OCI-LY7 (cell line): Measurements from ENCODE around the gene NCEH1.

Source experiments
- EZH2phosphoT487 ChIP-seq: fragments of 200-600 bp; sonication (generic); IDR thresholded peaks from 2 replicates; pipeline ENCODE4 v1.6.1; 2018; ENCODE audit warnings: low read depth, borderline replicate concordance, mild to moderate bottlenecking, mixed run types, antibody characterized with exemption, low read length, moderate library complexity, mixed read lengths
- TF ChIP-seq, protein P1 (sequence below): fragments of 200-600 bp; sonication (generic); conservative IDR thresholded peaks from 2 replicates; pipeline ENCODE4 v1.5.1; 2014; ENCODE audit warnings: mild to moderate bottlenecking, antibody characterized with exemption, low read length, moderate library complexity, mixed read lengths

DNA sequence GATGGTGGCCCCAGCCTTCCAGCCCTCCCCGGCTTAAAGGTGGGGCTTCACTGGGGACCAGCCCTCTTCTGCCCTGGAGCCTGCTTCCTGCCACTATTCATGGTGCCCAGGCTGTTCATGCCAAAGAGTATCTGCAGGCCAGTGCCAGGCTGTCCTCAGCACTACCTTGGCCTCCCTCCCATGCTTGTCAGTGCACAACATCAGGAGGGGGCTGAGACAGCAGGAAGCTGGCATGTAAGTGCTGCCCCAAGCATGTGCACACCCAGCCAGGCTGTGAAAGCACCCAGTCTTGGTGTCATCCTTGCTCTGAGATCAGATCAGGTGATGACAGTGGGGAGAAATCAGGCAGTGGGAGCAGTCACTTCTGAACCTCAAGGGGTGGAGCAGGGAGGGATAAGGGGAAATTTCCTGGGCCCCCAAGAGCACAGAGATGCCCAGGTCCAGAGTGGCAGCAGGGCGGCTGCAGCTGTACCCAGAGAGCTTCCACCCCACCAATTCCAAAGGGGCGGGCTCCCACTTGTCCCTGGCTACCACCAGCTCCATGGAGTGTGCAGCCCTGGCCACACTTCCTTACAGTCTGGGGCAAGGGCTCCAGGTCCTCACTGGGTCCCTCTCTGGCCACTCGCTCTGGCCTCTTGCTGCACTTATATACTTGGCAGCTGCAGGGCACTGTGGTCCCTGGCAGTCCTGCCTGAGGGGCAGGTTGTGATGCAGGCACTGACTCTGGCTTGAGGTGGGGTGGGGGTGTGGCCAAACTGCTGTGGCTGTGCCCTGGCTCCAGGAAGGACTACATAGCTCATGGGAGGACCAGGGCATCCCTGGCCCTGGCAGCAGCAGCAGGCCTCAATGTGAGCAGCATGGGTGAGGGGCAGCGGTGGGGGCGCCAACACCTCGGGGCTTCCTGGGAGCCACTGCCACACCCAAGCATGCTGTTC lies 96.3 kb downstream of the NCEH1 start:
- TF ChIP-seq, protein P1, sequence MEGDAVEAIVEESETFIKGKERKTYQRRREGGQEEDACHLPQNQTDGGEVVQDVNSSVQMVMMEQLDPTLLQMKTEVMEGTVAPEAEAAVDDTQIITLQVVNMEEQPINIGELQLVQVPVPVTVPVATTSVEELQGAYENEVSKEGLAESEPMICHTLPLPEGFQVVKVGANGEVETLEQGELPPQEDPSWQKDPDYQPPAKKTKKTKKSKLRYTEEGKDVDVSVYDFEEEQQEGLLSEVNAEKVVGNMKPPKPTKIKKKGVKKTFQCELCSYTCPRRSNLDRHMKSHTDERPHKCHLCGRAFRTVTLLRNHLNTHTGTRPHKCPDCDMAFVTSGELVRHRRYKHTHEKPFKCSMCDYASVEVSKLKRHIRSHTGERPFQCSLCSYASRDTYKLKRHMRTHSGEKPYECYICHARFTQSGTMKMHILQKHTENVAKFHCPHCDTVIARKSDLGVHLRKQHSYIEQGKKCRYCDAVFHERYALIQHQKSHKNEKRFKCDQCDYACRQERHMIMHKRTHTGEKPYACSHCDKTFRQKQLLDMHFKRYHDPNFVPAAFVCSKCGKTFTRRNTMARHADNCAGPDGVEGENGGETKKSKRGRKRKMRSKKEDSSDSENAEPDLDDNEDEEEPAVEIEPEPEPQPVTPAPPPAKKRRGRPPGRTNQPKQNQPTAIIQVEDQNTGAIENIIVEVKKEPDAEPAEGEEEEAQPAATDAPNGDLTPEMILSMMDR, result no peak
- TF ChIP-seq EZH2phosphoT487, result no peak
